DOHH2 (cell line): Measurements from ENCODE around the gene STK32B.

Experiments
- H3F3A ChIP-seq: fragments of 200-600 bp; sonication (generic), shearing (Covaris generic); 2 replicates; pipeline ENCODE4 v1.6.0; 2016; ENCODE audit warnings: antibody characterized with exemption, mild to moderate bottlenecking; ENCODE audit not compliant: control insufficient read depth, insufficient read depth
- H3K27ac ChIP-seq: fragments of 200-600 bp; sonication (generic); 2 replicates; pipeline ENCODE4 v1.5.1; 2014; ENCODE audit warnings: low read depth, mild to moderate bottlenecking, low read length, moderate library complexity
- H3K27me3 ChIP-seq: fragments of 200-600 bp; sonication (generic); 2 replicates; pipeline ENCODE4 v1.6.1; 2014; ENCODE audit warnings: mild to moderate bottlenecking, low read length, mixed read lengths; ENCODE audit not compliant: control insufficient read depth
- H3K36me3 ChIP-seq: fragments of 200-600 bp; sonication (generic); 2 replicates; pipeline ENCODE4 v1.6.1; 2014; ENCODE audit warnings: mild to moderate bottlenecking, low read length, moderate library complexity, mixed read lengths; ENCODE audit not compliant: control insufficient read depth
- H3K4me1 ChIP-seq: fragments of 200-600 bp; sonication (generic); 2 replicates; pipeline ENCODE4 v1.6.1; 2014; ENCODE audit warnings: mild to moderate bottlenecking, low read length, mixed read lengths; ENCODE audit not compliant: control insufficient read depth
- H3K4me2 ChIP-seq: fragments of 200-600 bp; sonication (generic); 2 replicates; pipeline ENCODE4 v1.6.0; 2014; ENCODE audit warnings: mild to moderate bottlenecking, low read length, moderate library complexity
- H3K4me3 ChIP-seq: fragments of 200-600 bp; sonication (generic); 2 replicates; pipeline ENCODE4 v1.5.1; 2014; ENCODE audit warnings: mild to moderate bottlenecking, low read length, mixed read lengths
- H3K79me2 ChIP-seq: fragments of 200-600 bp; sonication (generic); 2 replicates; pipeline ENCODE4 v1.6.1; 2014; ENCODE audit warnings: mild to moderate bottlenecking, low read length, mixed read lengths; ENCODE audit not compliant: control insufficient read depth
- H3K9me2 ChIP-seq: fragments of 200-600 bp; sonication (generic); replicated peaks from 2 replicates; pipeline ENCODE4 v1.6.1; 2014; ENCODE audit warnings: mild to moderate bottlenecking, low read length, mixed read lengths; ENCODE audit not compliant: control insufficient read depth
- H3K9me3 ChIP-seq: fragments of 200-600 bp; sonication (generic); 2 replicates; pipeline ENCODE4 v1.6.1; 2014; ENCODE audit warnings: antibody characterized with exemption, low read length, mixed read lengths; ENCODE audit not compliant: control insufficient read depth, insufficient read depth
- H4K20me1 ChIP-seq: fragments of 200-600 bp; sonication (generic); 2 replicates; pipeline ENCODE4 v1.6.0; 2014; ENCODE audit warnings: low read depth, mild to moderate bottlenecking, antibody characterized with exemption, low read length, moderate library complexity; ENCODE audit not compliant: control insufficient read depth, insufficient read depth
- EZH2phosphoT487 ChIP-seq: fragments of 200-600 bp; sonication (generic); IDR thresholded peaks from 2 replicates; pipeline ENCODE4 v1.6.1; 2017; ENCODE audit warnings: borderline replicate concordance, mild to moderate bottlenecking, antibody characterized with exemption, low read length, moderate library complexity, mixed read lengths
- TF ChIP-seq, protein P1 (sequence below): fragments of 200-600 bp; sonication (generic); IDR thresholded peaks from one replicate; pipeline ENCODE4 v1.5.1; 2014; ENCODE audit warnings: antibody characterized with exemption, mild to moderate bottlenecking, low read depth, low read length; ENCODE audit not compliant: poor library complexity, severe bottlenecking

The STK32B gene

DNA sequence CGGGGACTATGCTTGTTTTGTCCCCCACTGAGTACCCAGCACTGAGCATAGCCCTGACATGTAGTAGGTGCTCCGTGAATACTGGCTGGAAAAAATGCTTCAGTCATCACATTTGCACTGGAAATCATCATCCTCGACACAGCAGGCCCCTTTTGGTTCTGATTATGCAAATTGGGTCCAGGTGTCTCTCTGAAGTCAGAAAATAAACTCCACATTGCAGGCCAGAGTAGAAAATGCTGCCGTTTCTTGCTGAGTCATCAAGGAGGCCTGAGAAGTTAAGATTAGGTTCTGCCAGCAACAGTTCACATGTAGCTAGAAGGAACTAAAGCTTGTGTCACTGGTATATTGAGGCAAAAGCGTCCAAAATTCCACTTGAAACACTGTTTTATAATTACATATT lies 15.0 kb upstream of the STK32B start:
- no peaks in the 10 kb centered on the region for H3K9me3 ChIP-seq
- H3K79me2 ChIP-seq, result no peaks in the 10 kb centered on the region

GRCh38 chr4:5037553-5038551 lies 13.4 kb upstream of the STK32B start:
- Histone ChIP-seq H3F3A (no peaks in the 10 kb centered on the region), H3K36me3 (no peaks in the 10 kb centered on the region), H4K20me1 (no peaks in the 10 kb centered on the region), H3K79me2 (no peaks in the 10 kb centered on the region), H3K4me1 (peaks cover 16% of the 10 kb centered on the region), H3K9me3 (no peaks in the 10 kb centered on the region), H3K9me2 (no peaks in the 10 kb centered on the region), H3K27ac (no peak overlapping the region), H3K4me2 (no peak overlapping the region), H3K27me3 (no peaks in the 10 kb centered on the region), H3K4me3 (no peak overlapping the region)
- TF ChIP-seq, protein P1, sequence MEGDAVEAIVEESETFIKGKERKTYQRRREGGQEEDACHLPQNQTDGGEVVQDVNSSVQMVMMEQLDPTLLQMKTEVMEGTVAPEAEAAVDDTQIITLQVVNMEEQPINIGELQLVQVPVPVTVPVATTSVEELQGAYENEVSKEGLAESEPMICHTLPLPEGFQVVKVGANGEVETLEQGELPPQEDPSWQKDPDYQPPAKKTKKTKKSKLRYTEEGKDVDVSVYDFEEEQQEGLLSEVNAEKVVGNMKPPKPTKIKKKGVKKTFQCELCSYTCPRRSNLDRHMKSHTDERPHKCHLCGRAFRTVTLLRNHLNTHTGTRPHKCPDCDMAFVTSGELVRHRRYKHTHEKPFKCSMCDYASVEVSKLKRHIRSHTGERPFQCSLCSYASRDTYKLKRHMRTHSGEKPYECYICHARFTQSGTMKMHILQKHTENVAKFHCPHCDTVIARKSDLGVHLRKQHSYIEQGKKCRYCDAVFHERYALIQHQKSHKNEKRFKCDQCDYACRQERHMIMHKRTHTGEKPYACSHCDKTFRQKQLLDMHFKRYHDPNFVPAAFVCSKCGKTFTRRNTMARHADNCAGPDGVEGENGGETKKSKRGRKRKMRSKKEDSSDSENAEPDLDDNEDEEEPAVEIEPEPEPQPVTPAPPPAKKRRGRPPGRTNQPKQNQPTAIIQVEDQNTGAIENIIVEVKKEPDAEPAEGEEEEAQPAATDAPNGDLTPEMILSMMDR, result no peak
- no peak for TF ChIP-seq EZH2phosphoT487

More for the DNA sequence above, 15.0 kb upstream of the STK32B start:
- H3K36me3 ChIP-seq, result no peaks in the 10 kb centered on the region
- no peaks in the 10 kb centered on the region for H3F3A ChIP-seq
- peak overlapping the region; percentile 37 for H3K4me2 ChIP-seq
- TF ChIP-seq, protein P1, result no peak
- no peak for TF ChIP-seq EZH2phosphoT487
- no peak overlapping the region for H3K4me3 ChIP-seq
- H4K20me1 ChIP-seq, result no peaks in the 10 kb centered on the region
- H3K9me2 ChIP-seq, result no peaks in the 10 kb centered on the region
- H3K4me1 ChIP-seq, result peaks cover 16% of the 10 kb centered on the region
- no peak overlapping the region for H3K27ac ChIP-seq
- H3K27me3 ChIP-seq, result no peaks in the 10 kb centered on the region

GRCh38 chr4:5039800-5040199 lies 11.5 kb upstream of the STK32B start:
- no peak overlapping the region for H3K27ac ChIP-seq
- H3K4me2 ChIP-seq, result no peak overlapping the region
- H3K79me2 ChIP-seq, result no peaks in the 10 kb centered on the region
- H3K9me2 ChIP-seq, result no peaks in the 10 kb centered on the region
- TF ChIP-seq EZH2phosphoT487, result no peak
- TF ChIP-seq, protein P1, result no peak
- H3K36me3 ChIP-seq, result no peaks in the 10 kb centered on the region
- peaks cover 9% of the 10 kb centered on the region for H3K4me1 ChIP-seq
- H3K4me3 ChIP-seq, result no peak overlapping the region
- no peaks in the 10 kb centered on the region for H3K9me3 ChIP-seq
- H3K27me3 ChIP-seq, result no peaks in the 10 kb centered on the region
- no peaks in the 10 kb centered on the region for H3F3A ChIP-seq
- no peaks in the 10 kb centered on the region for H4K20me1 ChIP-seq
